Measurements from ENCODE around the gene CHPF2. TPM values are rescaled to one million over a fixed set of nuclear protein-coding genes. Genes with fewer than 3 reads are reported as not detected.

CHPF2 gene
- total RNA-seq, 1 experiment from 2014 or later: 68.1 TPM

- H3K9me3 ChIP-seq (replicated peaks): no peaks in the 10 kb centered on the region
- H3K4me3 ChIP-seq: peak overlapping the region; percentile 86
- H3K27me3 ChIP-seq (replicated peaks): no peaks in the 10 kb centered on the region
- peaks cover 21% of the 10 kb centered on the region for H3K4me1 ChIP-seq (replicated peaks)
- peak overlapping the region; percentile 81 for H3K27ac ChIP-seq
- peaks cover 58% of the 10 kb centered on the region for H3K36me3 ChIP-seq
- DNase-seq (ENCODE audit: low read depth in 1 of 2, low spot score in 2 of 2): peak; percentile 69 to 83
Observed at GRCh38 chr7:151232917-151233701, 826 bp downstream of the CHPF2 start.

DNA sequence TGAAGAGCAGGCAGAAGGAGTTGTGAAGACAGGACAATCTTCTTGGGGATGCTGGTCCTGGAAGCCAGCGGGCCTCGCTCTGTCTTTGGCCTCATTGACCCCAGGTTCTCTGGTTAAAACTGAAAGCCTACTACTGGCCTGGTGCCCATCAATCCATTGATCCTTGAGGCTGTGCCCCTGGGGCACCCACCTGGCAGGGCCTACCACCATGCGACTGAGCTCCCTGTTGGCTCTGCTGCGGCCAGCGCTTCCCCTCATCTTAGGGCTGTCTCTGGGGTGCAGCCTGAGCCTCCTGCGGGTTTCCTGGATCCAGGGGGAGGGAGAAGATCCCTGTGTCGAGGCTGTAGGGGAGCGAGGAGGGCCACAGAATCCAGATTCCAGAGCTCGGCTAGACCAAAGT lies 1.5 kb downstream of the CHPF2 start:
- Histone ChIP-seq H3K4me3 (peak overlapping the region; percentile 86), H3K36me3 (peaks cover 65% of the 10 kb centered on the region), H3K9me3 (replicated peaks) (no peaks in the 10 kb centered on the region), H3K27ac (peak overlapping the region; percentile 81), H3K4me1 (replicated peaks) (peaks cover 19% of the 10 kb centered on the region), H3K27me3 (replicated peaks) (no peaks in the 10 kb centered on the region)
- DNase-seq (ENCODE audit: low read depth in 1 of 2, low spot score in 2 of 2): no peak

DNA sequence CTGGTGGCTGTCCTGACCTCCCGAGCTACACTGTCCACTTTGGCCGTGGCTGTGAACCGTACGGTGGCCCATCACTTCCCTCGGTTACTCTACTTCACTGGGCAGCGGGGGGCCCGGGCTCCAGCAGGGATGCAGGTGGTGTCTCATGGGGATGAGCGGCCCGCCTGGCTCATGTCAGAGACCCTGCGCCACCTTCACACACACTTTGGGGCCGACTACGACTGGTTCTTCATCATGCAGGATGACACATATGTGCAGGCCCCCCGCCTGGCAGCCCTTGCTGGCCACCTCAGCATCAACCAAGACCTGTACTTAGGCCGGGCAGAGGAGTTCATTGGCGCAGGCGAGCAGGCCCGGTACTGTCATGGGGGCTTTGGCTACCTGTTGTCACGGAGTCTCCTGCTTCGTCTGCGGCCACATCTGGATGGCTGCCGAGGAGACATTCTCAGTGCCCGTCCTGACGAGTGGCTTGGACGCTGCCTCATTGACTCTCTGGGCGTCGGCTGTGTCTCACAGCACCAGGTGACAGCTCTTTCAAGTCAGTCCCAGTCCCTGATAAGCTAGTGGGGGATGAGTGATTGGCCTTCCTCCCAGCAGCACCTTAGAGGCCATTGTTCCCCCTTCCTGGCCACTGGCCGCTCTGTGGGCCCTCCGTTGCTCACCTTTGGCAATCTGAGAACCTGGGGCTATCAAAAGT lies 3.0 kb downstream of the CHPF2 start:
- H3K9me3 ChIP-seq (replicated peaks): no peaks in the 10 kb centered on the region
- H3K4me1 ChIP-seq (replicated peaks): peaks cover 19% of the 10 kb centered on the region
- H3K4me3 ChIP-seq: no peak overlapping the region
- H3K36me3 ChIP-seq: peaks cover 77% of the 10 kb centered on the region
- DNase-seq (ENCODE audit: low read depth in 1 of 2, low spot score in 2 of 2): no peak
- H3K27me3 ChIP-seq (replicated peaks): no peaks in the 10 kb centered on the region
- no peak overlapping the region for H3K27ac ChIP-seq

DNA sequence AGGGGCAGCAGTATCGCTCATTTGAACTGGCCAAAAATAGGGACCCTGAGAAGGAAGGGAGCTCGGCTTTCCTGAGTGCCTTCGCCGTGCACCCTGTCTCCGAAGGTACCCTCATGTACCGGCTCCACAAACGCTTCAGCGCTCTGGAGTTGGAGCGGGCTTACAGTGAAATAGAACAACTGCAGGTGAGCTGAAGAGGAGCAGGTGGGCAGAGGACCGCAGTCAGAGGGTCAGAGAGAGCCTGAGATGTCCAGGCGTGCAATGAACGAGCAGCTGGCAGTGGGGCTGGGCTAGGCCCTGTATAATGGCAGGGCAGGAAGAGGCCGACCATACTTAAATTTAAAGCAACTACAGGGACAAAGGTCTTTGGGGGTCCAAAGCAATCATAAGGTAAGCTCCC lies 4.1 kb downstream of the CHPF2 start:
- Histone ChIP-seq H3K9me3 (replicated peaks) (no peaks in the 10 kb centered on the region), H3K27ac (no peak overlapping the region), H3K4me1 (replicated peaks) (peaks cover 19% of the 10 kb centered on the region), H3K27me3 (replicated peaks) (no peaks in the 10 kb centered on the region), H3K36me3 (peaks cover 86% of the 10 kb centered on the region), H3K4me3 (no peak overlapping the region)
- no peak for DNase-seq (ENCODE audit: low read depth in 1 of 2, low spot score in 2 of 2)

DNA sequence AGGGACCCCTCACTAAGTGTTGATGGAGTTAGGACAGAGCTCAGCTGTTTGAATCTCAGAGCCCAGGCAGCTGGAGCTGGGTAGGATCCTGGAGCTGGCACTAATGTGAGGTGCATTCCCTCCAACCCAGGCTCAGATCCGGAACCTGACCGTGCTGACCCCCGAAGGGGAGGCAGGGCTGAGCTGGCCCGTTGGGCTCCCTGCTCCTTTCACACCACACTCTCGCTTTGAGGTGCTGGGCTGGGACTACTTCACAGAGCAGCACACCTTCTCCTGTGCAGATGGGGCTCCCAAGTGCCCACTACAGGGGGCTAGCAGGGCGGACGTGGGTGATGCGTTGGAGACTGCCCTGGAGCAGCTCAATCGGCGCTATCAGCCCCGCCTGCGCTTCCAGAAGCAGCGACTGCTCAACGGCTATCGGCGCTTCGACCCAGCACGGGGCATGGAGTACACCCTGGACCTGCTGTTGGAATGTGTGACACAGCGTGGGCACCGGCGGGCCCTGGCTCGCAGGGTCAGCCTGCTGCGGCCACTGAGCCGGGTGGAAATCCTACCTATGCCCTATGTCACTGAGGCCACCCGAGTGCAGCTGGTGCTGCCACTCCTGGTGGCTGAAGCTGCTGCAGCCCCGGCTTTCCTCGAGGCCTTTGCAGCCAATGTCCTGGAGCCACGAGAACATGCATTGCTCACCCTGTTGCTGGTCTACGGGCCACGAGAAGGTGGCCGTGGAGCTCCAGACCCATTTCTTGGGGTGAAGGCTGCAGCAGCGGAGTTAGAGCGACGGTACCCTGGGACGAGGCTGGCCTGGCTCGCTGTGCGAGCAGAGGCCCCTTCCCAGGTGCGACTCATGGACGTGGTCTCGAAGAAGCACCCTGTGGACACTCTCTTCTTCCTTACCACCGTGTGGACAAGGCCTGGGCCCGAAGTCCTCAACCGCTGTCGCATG lies 5.2 kb downstream of the CHPF2 start:
- no peaks in the 10 kb centered on the region for H3K27me3 ChIP-seq (replicated peaks)
- no peak overlapping the region for H3K27ac ChIP-seq
- H3K9me3 ChIP-seq (replicated peaks): no peaks in the 10 kb centered on the region
- no peak for DNase-seq (ENCODE audit: low read depth in 1 of 2, low spot score in 2 of 2)
- no peak overlapping the region for H3K4me3 ChIP-seq
- peaks cover 10% of the 10 kb centered on the region for H3K4me1 ChIP-seq (replicated peaks)
- H3K36me3 ChIP-seq: peaks cover 91% of the 10 kb centered on the region

DNA sequence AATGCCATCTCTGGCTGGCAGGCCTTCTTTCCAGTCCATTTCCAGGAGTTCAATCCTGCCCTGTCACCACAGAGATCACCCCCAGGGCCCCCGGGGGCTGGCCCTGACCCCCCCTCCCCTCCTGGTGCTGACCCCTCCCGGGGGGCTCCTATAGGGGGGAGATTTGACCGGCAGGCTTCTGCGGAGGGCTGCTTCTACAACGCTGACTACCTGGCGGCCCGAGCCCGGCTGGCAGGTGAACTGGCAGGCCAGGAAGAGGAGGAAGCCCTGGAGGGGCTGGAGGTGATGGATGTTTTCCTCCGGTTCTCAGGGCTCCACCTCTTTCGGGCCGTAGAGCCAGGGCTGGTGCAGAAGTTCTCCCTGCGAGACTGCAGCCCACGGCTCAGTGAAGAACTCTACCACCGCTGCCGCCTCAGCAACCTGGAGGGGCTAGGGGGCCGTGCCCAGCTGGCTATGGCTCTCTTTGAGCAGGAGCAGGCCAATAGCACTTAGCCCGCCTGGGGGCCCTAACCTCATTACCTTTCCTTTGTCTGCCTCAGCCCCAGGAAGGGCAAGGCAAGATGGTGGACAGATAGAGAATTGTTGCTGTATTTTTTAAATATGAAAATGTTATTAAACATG lies 6.0 kb downstream of the CHPF2 start:
- no peak overlapping the region for H3K27ac ChIP-seq
- DNase-seq (ENCODE audit: low read depth in 1 of 2, low spot score in 2 of 2): no peak
- peaks cover 9% of the 10 kb centered on the region for H3K4me1 ChIP-seq (replicated peaks)
- no peaks in the 10 kb centered on the region for H3K27me3 ChIP-seq (replicated peaks)
- H3K4me3 ChIP-seq: no peak overlapping the region
- no peaks in the 10 kb centered on the region for H3K9me3 ChIP-seq (replicated peaks)
- H3K36me3 ChIP-seq: peaks cover 83% of the 10 kb centered on the region

DNA sequence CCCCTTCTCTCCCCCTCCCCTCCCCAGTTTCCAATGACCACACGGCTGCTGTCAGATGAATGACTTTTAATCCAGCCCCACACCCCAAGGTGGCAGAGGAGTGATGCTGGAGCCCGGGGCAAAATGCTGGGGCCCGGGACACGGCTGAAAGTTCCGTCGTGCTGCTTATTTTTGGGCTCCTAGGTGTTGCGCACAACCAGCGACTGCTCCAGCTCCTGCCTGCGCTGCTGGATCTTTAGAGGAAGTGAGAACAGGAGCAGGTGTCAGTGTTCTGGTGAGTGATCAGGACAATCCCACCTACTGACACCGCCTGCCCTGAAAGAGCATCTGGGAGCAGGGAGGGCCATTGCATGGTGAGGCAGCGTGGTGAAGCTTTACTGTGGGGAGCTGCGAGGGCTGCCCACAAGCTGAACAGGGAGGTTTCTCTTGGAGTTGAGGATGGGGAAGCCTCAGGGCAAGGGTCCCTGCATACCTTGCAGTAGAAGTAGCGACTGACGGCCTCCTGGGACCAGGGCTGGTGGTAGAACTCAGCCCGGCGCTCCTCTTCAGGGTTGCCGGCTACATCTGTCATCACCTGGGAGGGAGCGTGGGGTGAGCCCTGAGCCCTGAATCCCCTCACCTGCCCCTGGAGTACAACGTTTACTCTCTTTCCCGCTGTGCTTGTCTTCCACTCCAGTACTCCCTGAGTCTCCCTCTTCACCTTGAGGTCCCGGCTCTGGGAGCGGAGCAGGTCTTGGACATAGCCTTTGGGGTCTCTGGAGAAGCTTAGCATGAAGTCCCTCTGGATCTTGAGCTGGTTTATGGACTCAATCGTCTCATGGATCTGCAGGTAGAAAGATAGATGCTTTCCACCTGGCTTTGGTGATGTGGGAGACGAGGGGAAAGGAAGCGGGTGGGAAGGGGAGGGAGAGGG lies 6.9 kb downstream of the CHPF2 start:
- Histone ChIP-seq H3K9me3 (replicated peaks) (no peaks in the 10 kb centered on the region), H3K27ac (no peak overlapping the region), H3K27me3 (replicated peaks) (no peaks in the 10 kb centered on the region), H3K36me3 (peaks cover 74% of the 10 kb centered on the region), H3K4me1 (replicated peaks) (peaks cover under 1% of the 10 kb centered on the region), H3K4me3 (no peak overlapping the region)
- DNase-seq (ENCODE audit: low read depth in 1 of 2, low spot score in 2 of 2): no peak

GRCh38 chr7:151239837-151240459 lies 7.7 kb downstream of the CHPF2 start:
- no peaks in the 10 kb centered on the region for H3K9me3 ChIP-seq (replicated peaks)
- H3K36me3 ChIP-seq: peaks cover 70% of the 10 kb centered on the region

DNA sequence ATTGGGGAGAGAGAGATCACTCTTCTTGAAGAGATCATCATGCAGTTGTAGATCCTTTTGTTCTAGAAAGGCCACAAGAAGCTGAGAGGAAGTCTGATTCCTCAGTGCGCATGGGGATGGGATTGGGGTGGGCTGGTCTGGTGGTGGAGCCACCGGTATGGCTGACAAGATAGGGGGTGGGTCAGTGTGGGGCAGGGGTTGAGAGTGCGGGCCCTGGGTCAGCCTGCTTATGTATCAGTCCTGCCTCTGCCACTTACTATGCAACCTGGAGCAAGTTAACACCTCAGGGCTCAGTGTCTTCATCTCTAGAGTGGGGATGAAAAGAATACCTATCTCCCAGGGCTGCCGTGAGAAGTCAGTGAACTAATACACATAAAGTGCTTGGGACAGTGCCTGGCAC lies 8.3 kb downstream of the CHPF2 start:
- H3K4me3 ChIP-seq: no peak overlapping the region
- peaks cover 66% of the 10 kb centered on the region for H3K36me3 ChIP-seq
- no peak overlapping the region for H3K27ac ChIP-seq
- no peak for DNase-seq (ENCODE audit: low read depth in 1 of 2, low spot score in 2 of 2)
- peaks cover 6% of the 10 kb centered on the region for H3K4me1 ChIP-seq (replicated peaks)
- no peaks in the 10 kb centered on the region for H3K9me3 ChIP-seq (replicated peaks)
- H3K27me3 ChIP-seq (replicated peaks): no peaks in the 10 kb centered on the region

More at GRCh38 chr7:151239837-151240459, 7.7 kb downstream of the CHPF2 start:
- Histone ChIP-seq H3K27ac (no peak overlapping the region), H3K4me3 (no peak overlapping the region), H3K4me1 (replicated peaks) (peaks cover under 1% of the 10 kb centered on the region), H3K27me3 (replicated peaks) (no peaks in the 10 kb centered on the region)
- DNase-seq (ENCODE audit: low read depth in 1 of 2, low spot score in 2 of 2): no peak

- Histone ChIP-seq H3K4me3 (no peak overlapping the region), H3K27ac (no peak overlapping the region), H3K9me3 (replicated peaks) (no peaks in the 10 kb centered on the region), H3K4me1 (replicated peaks) (peaks cover 9% of the 10 kb centered on the region), H3K27me3 (replicated peaks) (no peaks in the 10 kb centered on the region), H3K36me3 (peaks cover 60% of the 10 kb centered on the region)
- DNase-seq (ENCODE audit: low read depth in 1 of 2, low spot score in 2 of 2): no peak
Observed at GRCh38 chr7:151240942-151241754, 8.9 kb downstream of the CHPF2 start.

- peaks cover 54% of the 10 kb centered on the region for H3K36me3 ChIP-seq
- H3K27ac ChIP-seq: no peak overlapping the region
- H3K4me3 ChIP-seq: no peak overlapping the region
- no peaks in the 10 kb centered on the region for H3K27me3 ChIP-seq (replicated peaks)
- no peaks in the 10 kb centered on the region for H3K9me3 ChIP-seq (replicated peaks)
- H3K4me1 ChIP-seq (replicated peaks): peaks cover 9% of the 10 kb centered on the region
- DNase-seq (ENCODE audit: low read depth in 1 of 2, low spot score in 2 of 2): no peak
Observed at GRCh38 chr7:151241755-151242096, 9.4 kb downstream of the CHPF2 start.
